Measurements from ENCODE around the gene TRPM4. TPM values are rescaled to one million over a fixed set of nuclear protein-coding genes. Genes with fewer than 3 reads are reported as not detected.

The TRPM4 gene
- total and polyA plus RNA-seq, 2 donors (not counting 3 experiments of a cell fraction or from before 2014, with no cell fraction given), result 17.6 to 38.9 TPM

DNA sequence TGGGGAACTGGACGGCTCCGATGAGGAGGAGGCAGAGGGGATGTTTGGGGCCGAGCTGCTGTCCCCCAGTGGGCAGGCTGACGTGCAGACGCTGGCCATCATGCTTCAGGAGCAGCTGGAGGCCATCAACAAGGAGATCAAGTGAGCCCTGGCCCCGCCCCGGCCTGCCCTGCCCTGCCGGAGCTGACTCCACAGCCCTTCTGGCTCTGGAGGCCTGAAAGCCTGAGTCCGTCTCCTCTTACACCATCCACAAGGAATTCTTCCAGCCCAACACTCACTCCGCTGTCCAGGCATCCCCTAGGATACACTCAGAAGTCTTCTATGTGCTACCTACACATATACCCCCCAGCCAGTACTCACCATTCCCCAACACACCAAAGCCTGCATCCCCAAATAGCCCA lies 20.8 kb upstream of the TRPM4 start:
- intact Hi-C loops (cut with micrococcal nuclease), result no loop called here
- BruUV-seq (replicated peaks), result no TSS peak
- H2AFZ ChIP-seq (ENCODE audit: low read depth, low read length), result no peak overlapping the region
- ChIA-PET CTCF (interaction anchor here (1.2 to 5.2 kb wide), 3 partner anchors 9 to 62 kb away, joined by 3 to 35 read pairs (median 13); no protein-coding TSS in a partner anchor), POLR2A (no interaction called here)
- no peaks in the 10 kb centered on the region for H3K9me3 ChIP-seq (replicated peaks; ENCODE audit: control insufficient read depth, insufficient read depth, low read length)
- no peak for TF ChIP-seq POLR2AphosphoS5 (IDR thresholded peaks at IDR 0.05; ENCODE audit: insufficient read depth, low read depth, low read length)
- no peak for TF ChIP-seq GATA2 (IDR thresholded peaks at IDR 0.05; ENCODE audit: insufficient read depth, insufficient read length, low read depth, low read length)
- TF ChIP-seq, protein P1, sequence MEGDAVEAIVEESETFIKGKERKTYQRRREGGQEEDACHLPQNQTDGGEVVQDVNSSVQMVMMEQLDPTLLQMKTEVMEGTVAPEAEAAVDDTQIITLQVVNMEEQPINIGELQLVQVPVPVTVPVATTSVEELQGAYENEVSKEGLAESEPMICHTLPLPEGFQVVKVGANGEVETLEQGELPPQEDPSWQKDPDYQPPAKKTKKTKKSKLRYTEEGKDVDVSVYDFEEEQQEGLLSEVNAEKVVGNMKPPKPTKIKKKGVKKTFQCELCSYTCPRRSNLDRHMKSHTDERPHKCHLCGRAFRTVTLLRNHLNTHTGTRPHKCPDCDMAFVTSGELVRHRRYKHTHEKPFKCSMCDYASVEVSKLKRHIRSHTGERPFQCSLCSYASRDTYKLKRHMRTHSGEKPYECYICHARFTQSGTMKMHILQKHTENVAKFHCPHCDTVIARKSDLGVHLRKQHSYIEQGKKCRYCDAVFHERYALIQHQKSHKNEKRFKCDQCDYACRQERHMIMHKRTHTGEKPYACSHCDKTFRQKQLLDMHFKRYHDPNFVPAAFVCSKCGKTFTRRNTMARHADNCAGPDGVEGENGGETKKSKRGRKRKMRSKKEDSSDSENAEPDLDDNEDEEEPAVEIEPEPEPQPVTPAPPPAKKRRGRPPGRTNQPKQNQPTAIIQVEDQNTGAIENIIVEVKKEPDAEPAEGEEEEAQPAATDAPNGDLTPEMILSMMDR (IDR thresholded peaks at IDR 0.05; ENCODE audit: extremely low read depth in 1 of 2, insufficient read depth in 1 of 2, low read depth in 1 of 2, low read length in 2 of 2), result no peak
- TF ChIP-seq JUN (IDR thresholded peaks at IDR 0.05; ENCODE audit: borderline replicate concordance, insufficient read depth, insufficient read length, low read depth), result no peak
- TF ChIP-seq POLR2A (IDR thresholded peaks at IDR 0.05; ENCODE audit: low read depth, low read length), result no peak
- no peak for TF ChIP-seq EZH2 (IDR thresholded peaks at IDR 0.05; ENCODE audit: borderline replicate concordance, low read depth, low read length, severe bottlenecking)
- TF ChIP-seq, protein P2, sequence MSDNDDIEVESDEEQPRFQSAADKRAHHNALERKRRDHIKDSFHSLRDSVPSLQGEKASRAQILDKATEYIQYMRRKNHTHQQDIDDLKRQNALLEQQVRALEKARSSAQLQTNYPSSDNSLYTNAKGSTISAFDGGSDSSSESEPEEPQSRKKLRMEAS (IDR thresholded peaks at IDR 0.05; ENCODE audit: insufficient read depth, insufficient read length), result no peak
- no peak for TF ChIP-seq FOS (IDR thresholded peaks at IDR 0.05; ENCODE audit: borderline replicate concordance, insufficient read depth, low read length)
- peaks cover 0 to 7% of the 10 kb centered on the region in 2 experiments for H3K27me3 ChIP-seq (ENCODE audit: control insufficient read depth in 2 of 2, insufficient read depth in 2 of 2, low read length in 2 of 2)
- FAIRE-seq (no peak), DNase-seq (ENCODE audit: low read depth, low spot score) (no peak)
- H4K20me1 ChIP-seq (replicated peaks; ENCODE audit: control insufficient read depth, extremely low read depth, insufficient read depth, low read length), result no peaks in the 10 kb centered on the region
- no peak overlapping the region for H3K4me3 ChIP-seq (replicated peaks in 1 of 3; ENCODE audit: insufficient read depth in 1 of 3, low read depth in 1 of 3, low read length in 3 of 3)
- H3K4me2 ChIP-seq (ENCODE audit: insufficient read depth, low read length), result no peak overlapping the region
- dilution Hi-C loops (cut with MboI; ENCODE audit: extremely low pct_ligation_motif_present, low sequenced_read_pairs), result no loop called here
- H3K9me1 ChIP-seq (replicated peaks; ENCODE audit: control insufficient read depth, extremely low read depth, insufficient read depth, low read length), result no peaks in the 10 kb centered on the region
- no peak overlapping the region for H3K27ac ChIP-seq (ENCODE audit: insufficient read depth, low read depth, low read length)
- no peaks in the 10 kb centered on the region for H3K79me2 ChIP-seq (ENCODE audit: control insufficient read depth, insufficient read depth, low read length)
- no peak overlapping the region for H3K9ac ChIP-seq (replicated peaks; ENCODE audit: extremely low read depth, insufficient read depth, low read length)
- no peaks in the 10 kb centered on the region for H3K36me3 ChIP-seq (ENCODE audit: control insufficient read depth in 2 of 2, extremely low read depth in 1 of 2, insufficient read depth in 2 of 2, low read length in 2 of 2)
- H3K4me1 ChIP-seq (ENCODE audit: control insufficient read depth, extremely low read depth, insufficient read depth, low read length), result no peaks in the 10 kb centered on the region

All from endothelial cell of umbilical vein (primary cell).